OCI-LY1 (cell line): ENCODE measurements around the gene MAPK11.

ENCODE experiments used
- CTCF ChIP-seq: fragments of 200-600 bp; sonication (generic), shearing (Covaris generic); IDR thresholded peaks from 2 replicates; pipeline ENCODE4 v1.5.1; 2017; ENCODE audit warnings: mild to moderate bottlenecking, antibody characterized with exemption, low read length, moderate library complexity, mixed read lengths
- EZH2 ChIP-seq: fragments of 200-600 bp; sonication (generic), shearing (Covaris generic); IDR thresholded peaks from 2 replicates; pipeline ENCODE4 v1.8.0; 2017; ENCODE audit warnings: borderline replicate concordance, mixed run types, mild to moderate bottlenecking, antibody characterized with exemption, low read length, moderate library complexity, mixed read lengths

GRCh38 chr22:50229370-50229769 lies 40.8 kb downstream of the MAPK11 start:
- TF ChIP-seq EZH2: no peak
- no peak for TF ChIP-seq CTCF
